HG03378 (cell line): ENCODE measurements around the gene ROPN1L.
"Not testable (repeated sequence)": the region's sequence is repeated elsewhere in the genome, so short reads cannot be mapped to it uniquely, and the experiment has no call there.

Experiments
- ATAC-seq: cut with Tn5 transposase; IDR thresholded peaks from one replicate; pipeline ENCODE4 v1.9.1; 2021; ENCODE audit warnings: mild to moderate bottlenecking, moderate library complexity; ENCODE audit not compliant: unreplicated experiment

The ROPN1L gene

GRCh38 chr5:10499776-10500175, 58.1 kb downstream of the ROPN1L start:
- no peak for ATAC-seq

DNA sequence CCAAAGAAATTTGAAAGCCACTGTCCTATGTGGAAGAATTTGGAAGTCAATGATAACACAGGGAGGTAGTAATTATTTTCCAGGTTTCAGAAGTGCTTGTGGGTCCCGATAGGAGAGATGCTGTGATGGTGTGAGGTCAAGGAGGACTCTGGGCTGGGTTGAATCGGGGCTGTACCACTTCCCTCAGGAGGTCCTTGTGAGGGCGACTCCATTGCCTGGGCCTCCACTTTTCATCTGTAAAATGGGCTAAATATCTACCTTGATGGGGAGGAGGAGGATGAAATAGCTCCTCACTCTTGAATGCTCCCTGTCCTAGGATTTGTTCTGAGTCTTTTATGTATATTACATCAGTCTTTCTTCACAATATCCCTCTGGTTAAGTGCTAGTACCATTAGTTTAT, 59.0 kb downstream of the ROPN1L start:
- no peak for ATAC-seq

DNA sequence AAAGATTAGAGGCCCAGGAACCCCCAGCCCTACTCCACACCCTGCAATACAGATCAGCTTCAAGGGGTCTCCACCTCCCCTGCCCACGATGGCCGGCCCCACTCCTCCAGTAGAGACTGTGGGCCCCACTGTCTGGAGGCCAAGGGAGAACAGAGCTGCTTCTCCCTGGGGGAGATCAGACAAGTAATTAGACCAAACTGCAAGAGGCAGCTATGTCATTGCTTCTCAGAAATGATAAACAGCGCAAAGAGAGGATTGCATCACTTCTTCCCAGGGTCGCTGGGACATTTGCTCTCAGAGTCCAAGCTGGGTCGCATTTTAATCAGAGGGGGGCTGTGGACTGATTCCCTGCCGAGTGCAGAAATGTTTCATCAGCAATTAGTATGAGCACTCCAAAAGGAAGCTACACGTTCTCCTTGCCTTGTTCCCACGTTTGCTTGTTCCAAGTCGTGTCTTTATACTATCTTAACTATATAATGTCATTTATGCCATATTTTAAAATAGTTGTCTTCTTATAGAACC, 59.9 kb downstream of the ROPN1L start:
- no peak for ATAC-seq

DNA sequence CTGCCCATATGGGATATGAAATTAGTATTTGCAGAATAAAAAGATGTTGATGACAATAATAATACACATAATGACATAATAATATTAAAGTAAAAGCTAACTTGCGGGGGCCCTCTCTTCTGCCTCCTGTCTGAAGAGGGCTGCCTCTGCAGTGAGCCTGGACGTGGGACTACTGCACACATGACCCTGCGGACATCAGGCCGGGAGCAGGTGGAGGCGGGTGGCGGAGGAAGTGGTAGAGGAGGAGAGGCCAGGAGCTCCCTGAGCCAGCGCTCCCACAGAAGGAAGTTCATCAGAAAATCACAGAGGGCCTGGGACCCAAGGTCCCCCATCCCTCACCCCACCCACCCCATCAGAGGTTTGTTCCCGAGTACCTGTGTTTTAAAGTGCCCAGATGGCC, 60.5 kb downstream of the ROPN1L start:
- ATAC-seq, result no peak

- ATAC-seq, result no peak
Observed at GRCh38 chr5:10502578-10502977, 60.9 kb downstream of the ROPN1L start.

DNA sequence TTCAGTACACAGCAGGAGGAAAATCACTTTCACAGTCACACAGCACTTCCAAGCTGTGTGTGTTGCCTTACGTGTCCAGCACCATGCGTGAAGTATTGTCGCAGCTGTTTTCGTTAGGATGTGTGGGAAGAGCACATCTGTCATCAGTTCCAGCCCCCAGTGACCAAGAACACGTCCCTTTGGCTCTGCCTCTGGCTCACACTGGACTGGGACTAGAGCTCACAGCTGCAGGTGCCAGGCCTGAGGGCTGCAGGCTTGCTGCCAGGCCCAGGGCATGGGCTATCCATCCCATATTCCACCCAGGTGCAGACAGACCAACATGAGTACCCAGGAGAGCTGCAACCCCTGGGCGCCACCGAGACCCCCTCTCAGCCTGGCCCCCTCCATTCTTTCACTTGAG, 61.6 kb downstream of the ROPN1L start:
- ATAC-seq, result no peak

DNA sequence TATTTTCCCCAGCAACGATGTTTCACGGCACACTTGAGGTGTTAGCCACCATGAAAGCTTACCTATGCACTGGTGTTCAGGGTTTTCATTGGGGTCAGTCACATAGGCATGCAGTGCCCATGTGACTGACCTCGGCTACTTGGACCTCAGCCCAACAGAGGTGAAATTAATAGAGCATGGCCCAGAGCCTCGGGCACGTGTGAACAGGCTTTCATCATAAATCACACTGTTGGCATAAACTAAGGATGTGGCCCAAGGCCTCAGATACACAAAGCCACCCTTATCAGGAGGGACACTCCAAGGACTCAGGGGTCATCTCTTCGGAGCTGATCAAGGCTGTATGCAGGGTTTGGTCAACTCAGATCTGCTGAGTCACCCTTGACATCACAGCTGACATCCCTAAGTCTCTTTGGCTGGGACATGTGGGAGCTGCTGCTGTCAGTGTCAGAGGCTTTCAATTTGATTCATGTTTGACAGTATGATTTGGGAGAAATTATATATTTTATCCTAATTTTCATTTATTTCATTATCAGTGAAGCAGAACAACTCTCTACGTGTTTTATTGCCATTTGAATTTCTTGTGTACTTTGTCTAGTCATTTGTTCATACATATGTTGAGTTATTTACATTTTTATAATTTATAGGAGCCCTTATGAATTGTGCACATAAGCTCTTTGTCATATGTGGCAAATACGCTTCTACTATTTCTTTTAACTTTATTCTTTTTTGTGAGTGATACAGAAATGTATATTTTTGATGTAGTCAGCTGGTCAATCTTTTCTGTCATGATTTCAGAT, 62.5 kb downstream of the ROPN1L start:
- no peak for ATAC-seq

DNA sequence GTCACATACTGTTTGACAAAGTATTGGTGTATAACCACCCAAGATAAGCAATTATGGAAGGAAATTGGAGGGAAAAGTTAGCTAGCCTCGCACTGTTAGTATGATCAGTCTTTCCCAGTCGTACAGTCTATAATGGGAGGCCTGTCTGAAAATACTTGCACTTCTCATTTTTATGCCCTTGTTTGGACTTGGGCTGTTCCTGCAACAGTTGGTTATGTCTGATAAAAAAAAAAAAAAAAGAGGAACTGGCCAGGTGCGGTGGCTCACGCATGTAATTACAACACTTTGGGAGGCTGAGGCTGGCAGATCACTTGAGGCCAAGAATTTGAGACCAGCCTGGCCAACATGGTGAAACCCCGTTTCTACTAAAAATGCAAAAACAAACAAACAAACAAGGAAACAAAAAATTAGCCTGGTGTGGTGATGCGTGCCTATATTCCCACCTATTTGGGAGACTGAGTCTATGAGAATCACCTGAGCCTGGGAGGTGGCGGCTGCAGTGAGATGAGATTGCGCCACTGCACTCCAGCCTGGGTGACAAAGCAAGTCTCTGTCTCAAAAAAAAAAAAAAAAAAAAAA, 63.9 kb downstream of the ROPN1L start:
- peak; percentile 76 for ATAC-seq

DNA sequence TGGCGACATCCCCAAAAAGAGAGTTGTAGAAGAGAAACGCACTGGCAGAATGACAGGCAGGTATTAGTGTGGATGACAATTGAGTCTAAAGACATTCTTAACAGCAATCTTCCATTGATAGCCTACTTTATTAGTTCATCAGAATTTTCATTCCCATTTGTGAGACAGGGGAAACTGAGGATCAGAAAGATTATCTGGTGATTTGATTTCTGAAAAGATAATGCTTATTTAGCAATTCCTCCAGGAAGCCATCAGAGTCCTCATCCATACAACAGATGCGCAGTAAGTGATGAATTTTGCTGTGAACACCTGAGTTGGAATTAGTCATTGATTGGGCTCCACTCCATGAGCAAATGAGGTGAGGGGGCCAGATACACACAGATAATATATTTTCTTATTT, 64.9 kb downstream of the ROPN1L start:
- no peak for ATAC-seq

GRCh38 chr5:10507575-10508096, 66.0 kb downstream of the ROPN1L start:
- no peak for ATAC-seq

DNA sequence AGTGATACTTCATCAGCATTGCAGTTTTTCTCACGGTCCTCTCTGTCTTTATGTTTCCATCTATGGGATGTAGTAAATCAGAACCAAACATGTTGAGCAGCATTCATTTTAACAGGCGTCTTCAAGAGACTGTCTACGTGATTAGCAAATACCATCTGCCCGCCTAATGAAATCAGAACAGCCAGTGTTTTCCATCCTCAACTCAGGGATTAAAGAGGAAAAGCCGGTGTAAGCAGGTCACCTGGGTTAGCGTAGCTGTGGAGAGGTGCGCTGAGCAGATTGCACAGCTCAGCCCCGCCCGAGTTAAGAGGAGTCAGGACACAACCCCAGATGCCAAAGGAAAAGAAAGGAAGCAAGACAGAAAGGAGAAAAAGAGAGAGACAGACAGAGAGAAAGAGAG, 67.9 kb downstream of the ROPN1L start:
- ATAC-seq, result no peak

- ATAC-seq, result no peak
Observed at GRCh38 chr5:10511741-10512640, 70.3 kb downstream of the ROPN1L start.

DNA sequence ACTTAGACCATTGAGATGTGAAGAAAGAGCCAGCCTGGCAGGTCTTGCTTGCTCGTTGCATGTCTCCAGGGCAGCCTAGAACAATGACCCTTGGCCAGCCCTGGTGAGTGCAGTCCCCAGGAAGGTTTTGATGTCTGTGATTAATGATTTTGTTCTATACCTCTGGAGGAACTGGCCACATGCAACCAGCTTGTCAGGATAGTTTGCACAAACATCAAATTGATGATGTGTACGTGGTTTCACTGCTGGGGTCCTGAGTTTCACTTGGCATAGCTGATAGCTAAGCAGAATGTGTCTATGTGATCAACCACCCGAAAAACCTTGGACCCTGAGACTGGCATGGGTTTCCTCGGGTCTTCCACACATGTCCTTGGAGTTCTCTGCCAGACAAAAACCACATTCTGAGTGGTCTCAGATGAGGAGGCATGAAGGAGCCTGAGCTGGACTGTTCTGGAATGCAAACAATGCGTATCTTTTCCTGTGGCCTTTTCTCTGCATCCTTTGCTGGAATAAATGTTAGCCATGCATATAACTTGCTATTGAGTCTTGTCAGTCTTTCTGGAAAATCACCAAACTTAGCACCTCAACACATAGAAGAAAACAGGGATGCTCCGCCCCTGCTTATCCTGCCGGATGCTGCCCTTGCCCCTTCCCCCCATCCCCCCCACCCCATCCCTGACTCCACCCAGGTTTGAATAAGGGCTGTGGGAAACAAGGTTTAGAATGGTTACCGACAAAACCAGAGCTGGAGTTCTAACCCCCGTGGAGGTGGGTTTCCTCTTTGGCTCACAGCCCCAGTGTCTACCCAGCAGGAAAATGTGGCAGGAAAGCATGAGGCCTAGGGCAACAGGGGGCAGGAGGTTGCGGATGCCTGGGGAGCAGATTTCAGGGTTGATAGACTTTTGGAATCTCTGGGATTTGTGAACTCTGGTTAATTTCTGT, 72.1 kb downstream of the ROPN1L start:
- no peak for ATAC-seq

GRCh38 chr5:10514572-10514971, 72.9 kb downstream of the ROPN1L start:
- not testable (repeated sequence) for ATAC-seq
